ENCODE measurements around the gene PLEKHB2.

PLEKHB2 gene

DNA sequence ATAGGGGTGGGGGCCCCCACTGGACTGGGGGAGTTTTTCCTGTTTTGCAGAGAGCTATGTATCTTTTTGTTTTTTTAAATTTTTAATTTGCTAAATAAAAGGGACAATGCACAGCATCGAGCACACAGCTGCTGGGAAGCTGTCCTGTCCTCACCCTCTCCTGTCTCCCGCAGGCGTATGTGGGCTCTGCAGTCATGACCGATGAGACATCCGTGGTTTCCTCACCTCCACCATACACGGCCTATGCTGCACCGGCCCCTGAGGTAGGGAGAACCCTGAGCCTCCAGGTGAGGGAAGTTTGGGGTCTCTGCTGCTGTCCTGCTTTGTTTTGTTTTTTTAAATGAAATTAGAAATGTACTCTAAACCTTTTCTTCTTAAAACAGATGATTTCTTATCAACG, 27.6 kb downstream of the PLEKHB2 start:
- Histone ChIP-seq H4K20me1 (ENCODE audit: insufficient read depth, low read length) (no peaks in the 10 kb centered on the region), H3K4me2 (ENCODE audit: low read depth, low read length) (no peak overlapping the region), H3K9me2 (replicated peaks; ENCODE audit: insufficient read depth, low read length) (no peaks in the 10 kb centered on the region), H2AFZ (ENCODE audit: low read length) (no peak overlapping the region), H3K4me3 (ENCODE audit: low read length) (no peak overlapping the region), H3K9me3 (replicated peaks; ENCODE audit: insufficient read depth, low read length) (no peaks in the 10 kb centered on the region), H3K27me3 (replicated peaks; ENCODE audit: insufficient read depth, low read length) (no peaks in the 10 kb centered on the region), H3K4me1 (ENCODE audit: low read length) (no peaks in the 10 kb centered on the region), H3F3A (ENCODE audit: insufficient read depth, low read length) (no peaks in the 10 kb centered on the region), H3K36me3 (replicated peaks; ENCODE audit: insufficient read depth, low read length) (no peaks in the 10 kb centered on the region; the same call in 1 of the 2 replicates), H3K9ac (ENCODE audit: low read length) (no peak overlapping the region), H3K79me2 (ENCODE audit: low read length) (peaks cover 3% of the 10 kb centered on the region; the same call in 1 of the 2 replicates), H3K27ac (ENCODE audit: low read length) (no peak overlapping the region)
- TF ChIP-seq, protein P1, sequence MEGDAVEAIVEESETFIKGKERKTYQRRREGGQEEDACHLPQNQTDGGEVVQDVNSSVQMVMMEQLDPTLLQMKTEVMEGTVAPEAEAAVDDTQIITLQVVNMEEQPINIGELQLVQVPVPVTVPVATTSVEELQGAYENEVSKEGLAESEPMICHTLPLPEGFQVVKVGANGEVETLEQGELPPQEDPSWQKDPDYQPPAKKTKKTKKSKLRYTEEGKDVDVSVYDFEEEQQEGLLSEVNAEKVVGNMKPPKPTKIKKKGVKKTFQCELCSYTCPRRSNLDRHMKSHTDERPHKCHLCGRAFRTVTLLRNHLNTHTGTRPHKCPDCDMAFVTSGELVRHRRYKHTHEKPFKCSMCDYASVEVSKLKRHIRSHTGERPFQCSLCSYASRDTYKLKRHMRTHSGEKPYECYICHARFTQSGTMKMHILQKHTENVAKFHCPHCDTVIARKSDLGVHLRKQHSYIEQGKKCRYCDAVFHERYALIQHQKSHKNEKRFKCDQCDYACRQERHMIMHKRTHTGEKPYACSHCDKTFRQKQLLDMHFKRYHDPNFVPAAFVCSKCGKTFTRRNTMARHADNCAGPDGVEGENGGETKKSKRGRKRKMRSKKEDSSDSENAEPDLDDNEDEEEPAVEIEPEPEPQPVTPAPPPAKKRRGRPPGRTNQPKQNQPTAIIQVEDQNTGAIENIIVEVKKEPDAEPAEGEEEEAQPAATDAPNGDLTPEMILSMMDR (IDR thresholded peaks at IDR 0.05; ENCODE audit: low read length), result no peak
- TF ChIP-seq EZH2phosphoT487 (IDR thresholded peaks at IDR 0.05; ENCODE audit: low read length), result no peak
- TF ChIP-seq EZH2 (optimal IDR thresholded peaks at IDR 0.05; ENCODE audit: low read depth, low read length), result no peak
- DNase-seq, result no peak

DNA sequence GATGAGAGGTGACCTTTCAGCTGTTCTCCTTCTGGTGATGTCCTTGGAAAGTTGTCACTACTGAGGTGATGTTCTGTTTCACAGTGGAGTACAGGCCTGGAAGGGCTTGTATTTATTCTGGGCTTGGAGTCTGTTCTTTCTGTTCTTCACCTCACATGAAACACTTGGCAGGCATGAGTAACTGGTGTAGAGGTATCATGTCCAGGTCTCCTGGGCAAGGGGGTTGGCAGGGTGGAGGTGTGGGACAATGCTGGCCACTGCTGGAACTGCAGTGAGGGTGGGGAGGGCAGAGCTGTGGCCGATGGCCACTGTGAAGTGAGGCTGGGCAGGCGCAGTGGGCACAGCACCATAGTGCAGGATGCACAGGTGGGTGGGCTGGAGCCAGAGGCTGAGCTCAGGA, 35.4 kb downstream of the PLEKHB2 start:
- no peak overlapping the region for H2AFZ ChIP-seq (ENCODE audit: low read length)
- H3K4me1 ChIP-seq (ENCODE audit: low read length), result 0 out of 2 replicates have a peak, but pooled peaks cover 3% of the 10 kb centered on the region
- 0 out of 2 replicates have a peak, but pooled peaks cover 4% of the 10 kb centered on the region for H4K20me1 ChIP-seq (ENCODE audit: insufficient read depth, low read length)
- H3K9me3 ChIP-seq (replicated peaks; ENCODE audit: insufficient read depth, low read length), result no peaks in the 10 kb centered on the region
- H3K4me2 ChIP-seq (ENCODE audit: low read depth, low read length), result no peak overlapping the region
- no peak overlapping the region for H3K9ac ChIP-seq (ENCODE audit: low read length)
- peaks cover 25% of the 10 kb centered on the region for H3K79me2 ChIP-seq (ENCODE audit: low read length)
- H3K36me3 ChIP-seq (replicated peaks; ENCODE audit: insufficient read depth, low read length), result 0 out of 2 replicates have a peak, but pooled peaks cover 5% of the 10 kb centered on the region
- TF ChIP-seq EZH2phosphoT487 (IDR thresholded peaks at IDR 0.05; ENCODE audit: low read length) (no peak), EZH2 (optimal IDR thresholded peaks at IDR 0.05; ENCODE audit: low read depth, low read length) (no peak)
- TF ChIP-seq, protein P1 (IDR thresholded peaks at IDR 0.05; ENCODE audit: low read length), result no peak
- H3K4me3 ChIP-seq (ENCODE audit: low read length), result no peak overlapping the region
- no peaks in the 10 kb centered on the region for H3K27me3 ChIP-seq (replicated peaks; ENCODE audit: insufficient read depth, low read length)
- H3K27ac ChIP-seq (ENCODE audit: low read length), result no peak overlapping the region
- no peaks in the 10 kb centered on the region for H3F3A ChIP-seq (ENCODE audit: insufficient read depth, low read length)
- H3K9me2 ChIP-seq (replicated peaks; ENCODE audit: insufficient read depth, low read length), result no peaks in the 10 kb centered on the region
- DNase-seq, result no peak

DNA sequence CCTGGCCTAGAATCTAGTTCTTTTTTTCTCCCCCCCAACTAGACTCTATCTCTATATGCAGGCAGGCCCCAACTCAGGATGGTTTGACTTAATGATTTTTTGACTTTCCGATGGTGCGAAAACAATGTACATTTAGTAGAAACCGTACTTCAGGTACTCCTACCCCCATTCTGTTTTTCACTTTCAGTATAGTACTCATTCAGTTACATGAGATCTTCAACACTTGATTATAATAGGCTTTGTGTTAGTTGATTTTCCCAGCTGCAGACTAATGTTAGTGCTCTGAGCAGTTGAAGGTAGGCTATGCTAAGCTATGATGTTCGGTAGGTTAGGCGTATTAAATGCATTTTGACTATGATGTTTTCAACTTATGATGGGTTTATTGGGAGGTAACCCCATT, 37.7 kb downstream of the PLEKHB2 start:
- 0 out of 2 replicates have a peak, but pooled peaks cover 3% of the 10 kb centered on the region for H3K4me1 ChIP-seq (ENCODE audit: low read length)
- no peaks in the 10 kb centered on the region for H3K27me3 ChIP-seq (replicated peaks; ENCODE audit: insufficient read depth, low read length)
- no peaks in the 10 kb centered on the region for H3F3A ChIP-seq (ENCODE audit: insufficient read depth, low read length)
- no peak for DNase-seq
- H3K79me2 ChIP-seq (ENCODE audit: low read length), result peaks cover 25% of the 10 kb centered on the region
- H3K9me2 ChIP-seq (replicated peaks; ENCODE audit: insufficient read depth, low read length), result no peaks in the 10 kb centered on the region
- TF ChIP-seq EZH2phosphoT487 (IDR thresholded peaks at IDR 0.05; ENCODE audit: low read length), result no peak
- TF ChIP-seq EZH2 (optimal IDR thresholded peaks at IDR 0.05; ENCODE audit: low read depth, low read length), result no peak
- TF ChIP-seq, protein P1 (IDR thresholded peaks at IDR 0.05; ENCODE audit: low read length), result no peak
- H4K20me1 ChIP-seq (ENCODE audit: insufficient read depth, low read length), result 0 out of 2 replicates have a peak, but pooled peaks cover 4% of the 10 kb centered on the region
- no peaks in the 10 kb centered on the region for H3K9me3 ChIP-seq (replicated peaks; ENCODE audit: insufficient read depth, low read length)
- H3K9ac ChIP-seq (ENCODE audit: low read length), result no peak overlapping the region
- 0 out of 2 replicates have a peak, but pooled peaks cover 5% of the 10 kb centered on the region for H3K36me3 ChIP-seq (replicated peaks; ENCODE audit: insufficient read depth, low read length)
- no peak overlapping the region for H3K4me2 ChIP-seq (ENCODE audit: low read depth, low read length)
- H3K4me3 ChIP-seq (ENCODE audit: low read length), result no peak overlapping the region
- no peak overlapping the region for H2AFZ ChIP-seq (ENCODE audit: low read length)
- no peak overlapping the region for H3K27ac ChIP-seq (ENCODE audit: low read length)

All from MM.1S (cell line).